Measurements from ENCODE around the gene ANKRD55. TPM values are rescaled to one million over a fixed set of nuclear protein-coding genes. Genes with fewer than 3 reads are reported as not detected.

The ANKRD55 gene
- total and polyA plus RNA-seq, 2 of the 8 experiments (the other 6 are each of a cell fraction or from before 2014, with no cell fraction given) = not detected

DNA sequence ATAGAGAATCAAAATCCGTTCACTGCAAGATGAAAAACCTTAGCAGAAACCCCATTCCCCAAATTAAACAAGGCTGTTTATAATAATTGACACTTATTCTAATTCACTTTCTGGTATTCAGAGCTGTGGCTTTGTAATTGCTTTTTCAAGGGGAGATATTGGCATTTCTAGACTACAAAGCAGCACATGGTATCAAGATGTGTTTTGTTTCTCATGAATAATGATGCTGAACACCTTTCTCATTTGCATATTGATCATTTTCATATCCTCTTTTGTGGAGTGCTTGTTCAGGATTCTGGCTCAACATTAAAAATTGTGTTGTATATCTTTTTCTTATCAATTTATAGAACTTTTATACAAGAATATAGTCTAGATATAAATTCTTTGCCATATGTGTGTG lies 22.4 kb upstream of the ANKRD55 start (continued):
- no peak for TF ChIP-seq CBX5 (IDR thresholded peaks at IDR 0.05; ENCODE audit: low read depth, low read length)
